Stimulated activated memory B cell treated with anti-CD40 and anti-IgM and Interleukin-4, amounts not matched to agents 10 μg/mL and 1 μg/mL and 100 μg/mL, for 72 hours (primary cell): Measurements from ENCODE around the gene DTNBP1.
A peak's percentile ranks its signal among the peaks of the same experiment; 100 is the strongest.

Experiments
- ATAC-seq: fragments of 150-1000 bp; cut with Tn5 transposase; 2 replicates; pipeline ENCODE4 v1.10.0; 2021
- H3K27ac Mint-ChIP-seq: one replicate; pipeline ENCODE4 v1.8.0; 2022; ENCODE audit warnings: mild to moderate bottlenecking, mixed read lengths
- H3K27me3 Mint-ChIP-seq: one replicate; pipeline ENCODE4 v1.8.0; 2022; ENCODE audit warnings: mixed read lengths
- H3K36me3 Mint-ChIP-seq: one replicate; pipeline ENCODE4 v1.8.0; 2022; ENCODE audit warnings: mixed read lengths
- H3K4me1 Mint-ChIP-seq: one replicate; pipeline ENCODE4 v1.8.0; 2022; ENCODE audit warnings: mixed read lengths
- H3K4me3 Mint-ChIP-seq: one replicate; pipeline ENCODE4 v1.8.0; 2022; ENCODE audit warnings: mild to moderate bottlenecking, moderate library complexity, mixed read lengths
- H3K9me3 Mint-ChIP-seq: one replicate; pipeline ENCODE4 v1.8.0; 2022; ENCODE audit warnings: mixed read lengths

DTNBP1 gene

DNA sequence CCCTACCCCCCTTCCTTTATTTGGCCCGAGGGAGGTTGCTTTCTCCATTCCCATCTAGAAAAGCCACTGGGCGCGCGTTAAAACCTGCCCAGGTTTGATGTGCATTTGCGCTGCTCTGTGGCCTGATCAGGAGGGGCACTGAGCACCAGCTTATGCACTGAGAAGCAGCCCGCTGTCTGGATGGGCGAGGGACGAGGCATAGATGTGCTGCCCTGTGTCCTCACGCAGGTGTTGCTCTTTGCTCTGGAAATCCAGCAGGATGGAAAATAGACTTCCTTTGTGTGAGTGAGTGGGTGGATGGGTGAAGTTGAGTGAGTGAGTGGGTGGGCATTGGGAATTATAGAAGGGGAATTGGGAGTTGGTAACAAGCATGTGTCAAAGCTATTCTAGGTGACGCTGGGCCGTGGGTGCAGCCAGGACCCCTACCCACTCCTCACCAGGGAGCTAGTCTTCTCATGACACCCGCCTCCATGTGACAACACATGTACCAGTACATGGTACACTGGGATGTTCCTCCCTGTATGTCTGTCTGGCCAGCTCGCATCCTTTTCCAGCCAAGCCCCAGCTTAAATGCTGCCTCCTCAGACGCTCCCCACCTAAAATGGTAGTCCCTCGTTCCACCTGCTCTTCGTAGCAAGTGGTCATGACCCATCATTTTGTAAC lies 162.6 kb downstream of the DTNBP1 start:
- Mint-ChIP-seq H3K4me3 (no peak overlapping the region), H3K36me3 (peaks cover 73% of the 10 kb centered on the region), H3K27ac (no peak overlapping the region), H3K9me3 (no peaks in the 10 kb centered on the region), H3K27me3 (no peaks in the 10 kb centered on the region), H3K4me1 (peaks cover 6% of the 10 kb centered on the region)
- no peak for ATAC-seq

DNA sequence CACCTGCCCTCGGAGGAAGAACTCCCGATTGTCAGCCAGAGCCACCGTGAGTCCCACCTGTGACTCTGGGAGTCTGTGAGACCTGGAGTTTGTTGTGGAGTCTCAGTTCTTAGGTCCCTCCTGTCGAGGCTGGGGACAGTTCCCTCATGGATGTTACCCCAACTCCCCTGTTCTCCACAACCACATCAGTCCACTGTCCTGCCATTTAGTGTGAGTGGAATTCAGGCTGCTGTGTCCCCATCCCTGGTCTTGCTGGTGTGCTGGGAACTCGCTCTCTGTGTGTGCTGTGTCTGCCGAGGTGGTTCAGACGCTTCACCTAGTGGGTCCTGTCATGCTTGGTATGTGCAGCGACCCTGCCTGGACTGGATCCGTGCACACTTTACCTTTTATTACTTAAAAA lies 163.2 kb downstream of the DTNBP1 start:
- H3K27ac Mint-ChIP-seq: no peak overlapping the region
- H3K27me3 Mint-ChIP-seq: no peaks in the 10 kb centered on the region
- H3K36me3 Mint-ChIP-seq: peaks cover 70% of the 10 kb centered on the region
- no peaks in the 10 kb centered on the region for H3K9me3 Mint-ChIP-seq
- ATAC-seq: no peak
- no peak overlapping the region for H3K4me3 Mint-ChIP-seq
- H3K4me1 Mint-ChIP-seq: peaks cover 6% of the 10 kb centered on the region

DNA sequence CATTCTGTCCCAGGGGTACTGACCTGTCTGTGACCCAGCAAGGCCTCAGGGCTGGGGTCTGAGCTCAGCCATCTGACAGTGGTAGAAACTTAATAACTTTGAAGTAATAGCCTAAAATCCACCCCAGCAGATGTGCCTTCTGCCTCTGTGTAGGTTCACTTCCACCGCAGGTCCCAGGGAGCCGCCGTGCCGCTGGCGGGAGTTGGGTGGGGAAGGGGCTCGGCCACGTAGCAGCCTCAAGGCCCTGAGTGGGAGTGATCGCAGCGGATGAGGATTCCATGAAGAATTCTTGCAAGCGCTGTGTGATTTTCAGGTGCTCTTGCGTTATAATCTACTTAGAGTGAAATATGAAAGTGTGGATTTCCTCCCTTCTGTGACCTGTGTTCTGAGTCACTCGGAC lies 163.7 kb downstream of the DTNBP1 start:
- H3K27ac Mint-ChIP-seq: no peak overlapping the region
- H3K27me3 Mint-ChIP-seq: no peaks in the 10 kb centered on the region
- H3K9me3 Mint-ChIP-seq: no peaks in the 10 kb centered on the region
- H3K4me1 Mint-ChIP-seq: peaks cover 6% of the 10 kb centered on the region
- H3K4me3 Mint-ChIP-seq: no peak overlapping the region
- no peak for ATAC-seq
- peaks cover 66% of the 10 kb centered on the region for H3K36me3 Mint-ChIP-seq

DNA sequence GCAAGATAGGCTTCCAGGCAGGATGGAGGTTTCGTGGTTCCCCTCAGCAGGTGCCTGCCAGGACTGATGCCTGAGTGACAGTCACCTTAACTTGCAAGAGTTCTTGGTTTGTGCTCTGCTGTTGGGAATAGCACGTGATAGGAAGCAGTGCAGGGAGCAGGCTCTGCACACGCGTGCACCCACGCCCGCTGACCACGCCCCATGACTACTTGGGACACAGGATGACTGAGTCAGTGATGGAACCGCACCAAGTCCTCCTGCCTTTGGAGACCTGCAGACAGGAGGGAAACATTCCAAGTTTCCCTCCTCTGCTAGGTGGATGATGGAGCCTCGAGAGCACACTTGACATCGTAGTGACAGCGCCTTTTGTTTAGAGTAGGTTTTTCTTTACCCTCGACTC lies 164.2 kb downstream of the DTNBP1 start:
- no peak for ATAC-seq
- H3K4me1 Mint-ChIP-seq: peaks cover 6% of the 10 kb centered on the region
- H3K36me3 Mint-ChIP-seq: peaks cover 62% of the 10 kb centered on the region
- no peaks in the 10 kb centered on the region for H3K9me3 Mint-ChIP-seq
- no peak overlapping the region for H3K4me3 Mint-ChIP-seq
- H3K27ac Mint-ChIP-seq: no peak overlapping the region
- H3K27me3 Mint-ChIP-seq: no peaks in the 10 kb centered on the region

DNA sequence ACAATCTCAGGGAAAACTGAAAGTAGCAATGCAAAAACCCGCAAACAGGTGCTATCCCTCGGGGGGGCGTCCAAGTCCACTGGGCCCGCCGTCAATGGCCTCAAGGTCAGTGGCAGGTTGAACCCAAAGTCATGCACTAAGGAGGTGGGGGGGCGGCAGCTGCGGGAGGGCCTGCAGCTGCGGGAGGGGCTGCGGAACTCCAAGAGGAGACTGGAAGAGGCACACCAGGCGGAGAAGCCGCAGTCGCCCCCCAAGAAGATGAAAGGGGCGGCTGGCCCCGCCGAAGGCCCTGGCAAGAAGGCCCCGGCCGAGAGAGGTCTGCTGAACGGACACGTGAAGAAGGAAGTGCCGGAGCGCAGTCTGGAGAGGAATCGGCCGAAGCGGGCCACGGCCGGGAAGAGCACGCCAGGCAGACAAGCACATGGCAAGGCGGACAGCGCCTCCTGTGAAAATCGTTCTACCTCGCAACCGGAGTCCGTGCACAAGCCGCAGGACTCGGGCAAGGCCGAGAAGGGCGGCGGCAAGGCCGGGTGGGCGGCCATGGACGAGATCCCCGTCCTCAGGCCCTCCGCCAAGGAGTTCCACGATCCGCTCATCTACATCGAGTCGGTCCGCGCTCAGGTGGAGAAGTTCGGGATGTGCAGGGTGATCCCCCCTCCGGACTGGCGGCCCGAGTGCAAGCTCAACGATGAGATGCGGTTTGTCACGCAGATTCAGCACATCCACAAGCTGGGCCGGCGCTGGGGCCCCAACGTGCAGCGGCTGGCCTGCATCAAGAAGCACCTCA lies 166.3 kb downstream of the DTNBP1 start:
- ATAC-seq: no peak
- H3K4me1 Mint-ChIP-seq: peaks cover 19% of the 10 kb centered on the region
- H3K36me3 Mint-ChIP-seq: peaks cover 50% of the 10 kb centered on the region
- H3K27me3 Mint-ChIP-seq: no peaks in the 10 kb centered on the region
- H3K4me3 Mint-ChIP-seq: no peak overlapping the region
- no peak overlapping the region for H3K27ac Mint-ChIP-seq
- no peaks in the 10 kb centered on the region for H3K9me3 Mint-ChIP-seq

DNA sequence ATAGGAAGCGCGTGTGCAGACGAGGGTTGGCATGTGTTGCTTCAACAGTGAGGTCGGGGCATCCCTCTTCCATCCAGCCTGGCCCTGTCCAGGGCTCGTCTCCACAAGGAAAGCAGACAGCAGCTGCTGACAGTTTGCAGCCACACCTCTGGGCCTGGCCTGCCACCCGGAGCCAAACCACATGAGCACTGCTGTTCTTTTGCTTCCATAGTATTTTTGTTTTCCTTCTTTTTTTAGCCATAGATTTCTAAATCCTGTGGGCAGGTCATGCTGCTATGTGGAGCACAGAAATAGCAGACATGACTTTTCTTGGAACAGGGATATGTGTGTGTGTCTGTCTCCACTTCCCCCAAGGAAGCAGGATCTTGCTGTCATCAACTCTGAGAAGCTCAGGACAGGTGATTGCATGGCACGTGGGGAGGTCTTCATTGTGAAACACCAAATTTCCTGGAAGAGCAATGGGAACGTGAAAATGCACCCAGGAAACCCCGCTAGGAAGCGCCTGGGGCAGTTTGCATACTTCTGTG lies 167.4 kb downstream of the DTNBP1 start:
- Mint-ChIP-seq H3K27me3 (no peaks in the 10 kb centered on the region), H3K36me3 (peaks cover 42% of the 10 kb centered on the region), H3K4me1 (peaks cover 29% of the 10 kb centered on the region), H3K4me3 (no peak overlapping the region), H3K9me3 (no peaks in the 10 kb centered on the region), H3K27ac (no peak overlapping the region)
- ATAC-seq: no peak

DNA sequence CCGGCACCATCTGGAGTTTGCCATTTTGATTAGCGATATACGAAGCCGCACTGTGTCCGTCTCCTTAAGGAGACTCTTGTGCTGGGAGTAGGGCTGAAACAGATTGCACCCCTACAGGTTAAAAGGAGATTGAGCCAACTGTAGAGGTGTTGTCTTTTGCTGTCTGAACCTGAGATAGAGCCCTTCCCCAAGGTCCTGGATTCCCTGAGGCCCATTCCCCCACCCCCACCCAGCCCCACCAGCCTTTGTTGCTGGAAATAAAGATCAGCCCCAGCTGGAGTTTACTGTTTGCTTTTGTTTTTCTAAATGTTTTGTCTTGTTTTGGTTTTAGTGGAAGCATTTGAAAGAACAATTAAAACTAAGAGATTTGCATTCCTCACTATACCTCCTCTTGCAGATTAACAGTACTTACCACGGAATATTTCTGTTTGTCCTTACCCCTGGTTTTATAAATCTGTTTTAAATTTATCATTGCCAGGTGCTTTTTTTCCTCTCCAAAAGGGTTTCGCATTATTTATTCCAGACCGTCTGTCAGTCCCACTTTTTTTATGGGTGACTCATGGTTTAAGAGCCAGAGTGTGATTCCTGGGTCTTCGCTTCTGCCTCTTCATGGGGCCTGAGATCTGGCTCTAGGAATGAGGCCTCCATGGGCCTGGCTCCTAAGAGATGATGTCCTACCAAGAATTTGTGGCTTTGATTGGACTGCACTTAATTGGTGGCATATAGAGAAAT lies 169.2 kb downstream of the DTNBP1 start:
- peaks cover 47% of the 10 kb centered on the region for H3K36me3 Mint-ChIP-seq
- ATAC-seq: no peak
- H3K9me3 Mint-ChIP-seq: no peaks in the 10 kb centered on the region
- no peak overlapping the region for H3K27ac Mint-ChIP-seq
- H3K27me3 Mint-ChIP-seq: no peaks in the 10 kb centered on the region
- peaks cover 38% of the 10 kb centered on the region for H3K4me1 Mint-ChIP-seq
- no peak overlapping the region for H3K4me3 Mint-ChIP-seq

DNA sequence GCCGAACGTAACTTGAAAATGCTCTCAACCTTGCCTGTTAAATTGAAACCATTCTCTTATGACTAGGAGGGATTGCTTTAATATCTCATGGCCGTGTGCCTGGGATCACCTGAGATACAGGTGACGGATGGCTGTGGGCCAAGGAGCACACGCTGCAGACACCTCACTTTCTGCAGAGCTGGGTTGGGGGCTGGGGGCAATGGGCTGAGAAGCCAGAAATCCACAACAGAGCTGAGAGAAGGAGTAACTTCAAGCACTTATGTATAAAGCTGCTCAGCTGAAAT lies 170.9 kb downstream of the DTNBP1 start:
- H3K27ac Mint-ChIP-seq: peak overlapping the region; percentile 72

DNA sequence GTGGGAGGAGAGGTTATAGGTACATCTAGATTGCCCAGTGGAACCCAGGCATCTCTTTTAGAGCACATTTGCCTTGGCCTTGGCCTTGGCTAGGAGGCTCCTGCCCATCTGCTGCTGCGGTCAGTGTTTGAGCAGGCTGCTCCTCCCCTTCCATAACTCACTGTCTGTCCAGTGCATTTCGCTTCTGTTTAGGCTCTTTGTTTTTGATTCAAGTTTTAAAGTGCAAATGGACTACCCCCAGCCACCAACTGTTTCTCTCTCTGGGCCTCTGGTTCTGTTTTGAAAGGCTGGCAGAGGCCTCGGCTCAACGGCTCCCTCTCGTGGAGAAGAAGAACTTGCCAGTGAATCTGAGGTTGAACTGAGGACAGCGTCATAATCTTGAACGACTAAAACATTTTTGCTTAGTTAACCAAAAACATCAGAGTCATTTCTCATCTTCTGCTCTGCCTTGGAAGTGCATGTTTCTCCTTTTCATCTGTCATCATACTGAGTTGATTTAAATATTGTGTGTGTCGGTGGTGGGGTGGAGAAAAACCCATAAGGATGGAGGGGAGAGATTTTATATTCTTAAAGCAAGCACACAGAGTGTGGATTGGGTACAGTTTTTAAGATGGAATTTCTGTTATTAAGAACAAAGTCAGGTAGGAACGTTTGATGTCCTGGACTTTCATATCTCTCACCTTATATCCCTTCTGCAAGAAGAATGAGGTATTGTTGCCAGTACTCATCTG lies 171.4 kb downstream of the DTNBP1 start:
- H3K4me3 Mint-ChIP-seq: no peak overlapping the region
- H3K9me3 Mint-ChIP-seq: no peaks in the 10 kb centered on the region
- ATAC-seq: peak; percentile 77
- H3K36me3 Mint-ChIP-seq: peaks cover 52% of the 10 kb centered on the region
- H3K4me1 Mint-ChIP-seq: peaks cover 40% of the 10 kb centered on the region
- peak overlapping the region; percentile 72 for H3K27ac Mint-ChIP-seq
- H3K27me3 Mint-ChIP-seq: no peaks in the 10 kb centered on the region

More for the DNA sequence above, 170.9 kb downstream of the DTNBP1 start:
- H3K27me3 Mint-ChIP-seq: no peaks in the 10 kb centered on the region
- no peaks in the 10 kb centered on the region for H3K9me3 Mint-ChIP-seq
- H3K36me3 Mint-ChIP-seq: peaks cover 49% of the 10 kb centered on the region
- H3K4me1 Mint-ChIP-seq: peaks cover 38% of the 10 kb centered on the region
- no peak overlapping the region for H3K4me3 Mint-ChIP-seq
- no peak for ATAC-seq

DNA sequence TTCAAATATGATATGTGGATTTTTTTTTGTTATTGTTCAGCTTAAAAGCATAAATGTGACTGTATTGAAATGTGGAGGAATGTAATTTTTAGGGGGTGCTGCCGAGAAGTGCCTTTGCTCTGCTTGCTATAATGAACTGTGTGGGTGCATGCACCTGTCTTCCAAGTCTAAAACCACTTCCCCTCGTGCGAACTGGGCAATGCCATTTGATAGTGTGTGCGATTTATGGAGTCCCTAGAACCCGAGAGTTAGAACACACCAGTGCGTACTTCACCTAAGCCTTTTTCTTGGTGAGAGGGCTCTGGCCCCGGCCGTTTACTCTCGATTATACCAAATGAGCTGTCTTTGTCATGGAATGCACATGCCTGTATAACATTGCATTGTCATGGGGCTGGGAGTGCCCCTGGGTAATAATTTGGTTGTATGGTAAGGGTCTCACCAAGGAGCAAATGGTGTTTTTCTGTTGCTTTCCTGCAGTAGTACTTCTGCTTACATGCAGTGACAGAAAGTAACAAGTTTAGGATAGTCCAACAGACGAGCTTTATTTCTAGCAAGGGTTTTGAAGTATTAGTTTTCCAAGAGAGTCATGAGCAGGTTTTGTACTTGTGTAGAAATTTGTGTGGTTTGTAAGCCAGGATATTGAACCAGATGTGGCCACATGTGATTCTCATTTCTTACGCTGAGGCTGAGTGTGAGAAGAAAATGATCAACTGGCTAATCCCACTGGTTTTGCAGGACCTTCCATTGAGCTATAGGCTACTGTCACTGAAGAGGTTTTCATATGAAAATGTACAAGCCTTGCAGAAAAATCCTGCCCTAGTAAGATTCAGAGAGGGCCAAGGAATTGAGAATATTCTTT lies 172.4 kb downstream of the DTNBP1 start:
- H3K27me3 Mint-ChIP-seq: no peaks in the 10 kb centered on the region
- peak; percentile 72 for ATAC-seq
- no peaks in the 10 kb centered on the region for H3K9me3 Mint-ChIP-seq
- H3K27ac Mint-ChIP-seq: peak overlapping the region; percentile 72
- no peak overlapping the region for H3K4me3 Mint-ChIP-seq
- peaks cover 43% of the 10 kb centered on the region for H3K36me3 Mint-ChIP-seq
- H3K4me1 Mint-ChIP-seq: peaks cover 50% of the 10 kb centered on the region

DNA sequence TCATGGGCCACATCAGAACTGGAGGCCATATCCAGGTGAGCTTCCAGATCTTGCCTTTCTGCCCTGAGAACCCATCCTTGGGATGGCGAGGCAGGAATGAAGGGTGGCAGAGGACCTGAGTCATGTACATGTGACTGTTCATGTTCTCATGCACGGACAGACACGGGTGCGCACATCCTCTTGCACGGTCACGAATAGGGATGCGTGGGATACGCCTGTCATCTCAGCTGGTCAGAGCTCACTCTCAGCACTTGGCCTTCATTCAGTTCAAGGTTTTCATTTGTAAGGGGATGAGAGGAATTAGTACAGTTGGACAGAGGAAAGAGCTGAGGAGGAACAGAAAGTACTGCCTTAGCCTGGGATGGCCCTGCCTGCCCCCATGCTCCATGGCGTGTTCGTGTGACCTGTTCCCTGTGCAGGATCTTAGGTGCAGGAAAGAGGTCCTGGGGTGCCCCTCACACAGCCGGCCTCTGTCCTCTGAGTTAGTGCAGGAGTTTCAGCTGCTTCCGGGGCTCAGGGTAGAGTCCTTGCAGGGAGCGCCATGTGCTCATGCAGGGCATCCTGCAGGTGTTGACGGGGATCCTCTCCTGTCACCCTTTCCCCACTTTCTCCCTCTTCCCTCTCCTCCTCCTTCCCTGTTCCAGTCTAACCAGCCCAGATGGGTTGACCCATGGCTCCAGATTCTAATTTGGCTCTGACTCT lies 173.4 kb downstream of the DTNBP1 start:
- Mint-ChIP-seq H3K27me3 (no peaks in the 10 kb centered on the region), H3K9me3 (no peaks in the 10 kb centered on the region), H3K36me3 (peaks cover 37% of the 10 kb centered on the region), H3K27ac (peak overlapping the region; percentile 72), H3K4me1 (peaks cover 55% of the 10 kb centered on the region), H3K4me3 (no peak overlapping the region)
- ATAC-seq: no peak

DNA sequence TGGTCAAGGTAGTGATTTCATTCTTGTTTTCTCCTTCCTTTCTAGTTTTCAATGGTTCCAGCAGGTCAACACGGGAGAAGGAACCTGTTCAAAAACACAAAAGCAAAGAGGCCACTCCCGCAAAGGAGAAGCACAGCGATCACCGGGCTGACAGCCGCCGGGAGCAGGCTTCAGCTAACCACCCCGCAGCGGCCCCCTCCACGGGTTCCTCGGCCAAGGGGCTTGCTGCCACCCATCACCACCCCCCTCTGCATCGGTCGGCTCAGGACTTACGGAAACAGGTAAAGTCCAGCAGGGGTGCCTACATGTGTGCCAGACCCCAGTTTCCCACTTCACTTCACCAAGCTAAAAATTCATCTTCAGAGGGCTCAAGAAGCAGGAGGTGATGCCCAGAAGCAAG lies 175.6 kb downstream of the DTNBP1 start:
- H3K4me1 Mint-ChIP-seq: peaks cover 49% of the 10 kb centered on the region
- no peaks in the 10 kb centered on the region for H3K27me3 Mint-ChIP-seq
- H3K9me3 Mint-ChIP-seq: no peaks in the 10 kb centered on the region
- no peak for ATAC-seq
- no peak overlapping the region for H3K4me3 Mint-ChIP-seq
- H3K36me3 Mint-ChIP-seq: peaks cover 31% of the 10 kb centered on the region
- peak overlapping the region; percentile 47 for H3K27ac Mint-ChIP-seq

DNA sequence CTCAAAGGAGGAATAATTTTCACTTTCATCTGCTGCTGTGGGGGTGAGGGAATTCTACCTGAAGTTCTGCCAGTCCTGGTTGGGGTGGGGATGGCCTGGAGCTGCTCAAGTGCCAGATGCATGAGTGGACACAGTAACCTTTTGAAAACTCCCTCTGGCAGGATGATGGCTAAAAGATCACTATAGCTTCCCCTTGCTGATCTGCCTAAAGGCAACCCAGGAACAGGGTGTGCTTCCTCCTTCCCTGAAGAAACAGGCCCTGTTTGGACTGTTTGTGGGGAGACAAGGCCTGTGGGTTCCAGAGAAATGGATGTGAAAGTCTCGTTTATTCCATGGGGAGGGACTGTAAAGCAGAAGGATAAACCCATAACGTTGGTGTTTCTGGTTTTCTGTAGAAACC lies 176.9 kb downstream of the DTNBP1 start:
- H3K4me1 Mint-ChIP-seq: peaks cover 46% of the 10 kb centered on the region
- no peak overlapping the region for H3K27ac Mint-ChIP-seq
- H3K27me3 Mint-ChIP-seq: no peaks in the 10 kb centered on the region
- no peak for ATAC-seq
- no peak overlapping the region for H3K4me3 Mint-ChIP-seq
- peaks cover 38% of the 10 kb centered on the region for H3K36me3 Mint-ChIP-seq
- no peaks in the 10 kb centered on the region for H3K9me3 Mint-ChIP-seq

DNA sequence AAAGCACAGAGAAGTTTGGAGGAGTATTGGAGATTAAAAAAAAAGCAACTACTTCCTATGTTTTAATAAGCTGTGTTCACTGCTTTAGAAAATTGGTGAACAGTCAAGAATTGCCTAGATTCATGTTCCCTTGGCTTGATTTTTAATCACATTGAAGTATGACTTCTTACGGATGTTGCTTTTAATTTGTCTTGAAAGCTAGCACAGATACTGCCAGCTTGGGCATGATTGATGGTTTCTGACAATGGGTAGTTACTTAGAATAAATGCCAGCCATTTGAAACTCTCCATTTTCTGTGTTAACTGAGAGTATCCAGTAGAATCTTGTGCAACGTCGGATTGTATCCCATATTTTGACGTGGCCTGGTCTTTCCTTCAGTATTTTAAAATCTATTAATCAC lies 178.0 kb downstream of the DTNBP1 start:
- no peak overlapping the region for H3K4me3 Mint-ChIP-seq
- no peak overlapping the region for H3K27ac Mint-ChIP-seq
- H3K4me1 Mint-ChIP-seq: peaks cover 41% of the 10 kb centered on the region
- peaks cover 34% of the 10 kb centered on the region for H3K36me3 Mint-ChIP-seq
- H3K27me3 Mint-ChIP-seq: no peaks in the 10 kb centered on the region
- no peaks in the 10 kb centered on the region for H3K9me3 Mint-ChIP-seq
- ATAC-seq: no peak
